Stimulated activated CD8-positive, alpha-beta memory T cell treated with anti-CD3 and anti-CD28 coated beads, Interleukin-12 subunit alpha, Interleukin-12 subunit beta, amount 100 ng/mL, for 24 hours (primary cell): Measurements from ENCODE around the gene IMPACT.

Source experiments
- DNase-seq: peaks from one replicate; pipeline ENCODE4 v3.0.0-alpha.2; 2020; ENCODE audit errors: extremely low read depth

The IMPACT gene, protein sequence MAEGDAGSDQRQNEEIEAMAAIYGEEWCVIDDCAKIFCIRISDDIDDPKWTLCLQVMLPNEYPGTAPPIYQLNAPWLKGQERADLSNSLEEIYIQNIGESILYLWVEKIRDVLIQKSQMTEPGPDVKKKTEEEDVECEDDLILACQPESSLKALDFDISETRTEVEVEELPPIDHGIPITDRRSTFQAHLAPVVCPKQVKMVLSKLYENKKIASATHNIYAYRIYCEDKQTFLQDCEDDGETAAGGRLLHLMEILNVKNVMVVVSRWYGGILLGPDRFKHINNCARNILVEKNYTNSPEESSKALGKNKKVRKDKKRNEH

DNA sequence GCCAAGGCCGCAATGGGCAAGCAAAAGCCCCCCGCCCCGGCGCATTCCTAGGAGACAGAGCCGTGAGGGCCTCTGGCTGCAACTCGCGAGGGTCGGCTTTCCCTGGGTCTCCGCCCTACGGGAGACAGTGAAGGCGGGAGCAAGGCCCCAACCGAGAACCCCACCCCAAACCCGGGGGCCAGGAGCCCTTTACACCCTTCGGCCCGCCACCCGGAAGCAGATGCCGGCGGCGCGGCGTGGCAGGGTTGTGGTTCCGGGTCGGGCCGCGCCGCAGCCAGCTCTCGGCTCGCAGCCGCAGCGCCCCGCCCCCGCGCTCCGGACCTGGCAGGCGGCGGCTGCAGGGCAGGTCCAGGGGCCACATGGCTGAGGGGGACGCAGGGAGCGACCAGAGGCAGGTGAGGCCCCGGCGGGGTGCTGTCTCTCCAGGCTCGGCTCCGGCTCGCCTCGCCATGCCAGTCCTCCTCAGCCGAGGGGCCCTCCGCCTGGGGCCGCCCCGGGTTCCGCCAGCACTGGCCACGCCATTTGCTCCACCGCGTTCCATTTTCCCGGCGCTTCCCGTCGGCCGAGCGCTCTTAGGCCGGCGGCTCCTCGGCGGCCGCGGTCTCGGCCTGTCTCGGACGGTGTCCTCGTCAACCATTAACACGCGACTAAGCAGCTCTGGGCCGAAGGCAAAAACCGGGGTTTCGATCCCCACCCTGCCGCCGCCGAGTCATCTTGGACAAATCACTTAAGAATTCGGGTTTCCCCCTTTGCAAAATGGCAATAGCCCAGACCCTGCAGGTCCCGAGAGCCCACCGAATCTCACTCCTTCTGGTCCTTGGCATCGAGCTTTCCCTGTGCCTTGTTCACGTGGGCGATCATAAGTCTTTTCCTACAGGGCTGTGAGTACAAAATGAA, at the start of gene IMPACT:
Gene IMPACT (plus strand): TSS at position 273 of the 897 bp plus-strand sequence. CDS start 87 bp downstream, at position 360.
- DNase-seq, result peak; percentile 55

DNA sequence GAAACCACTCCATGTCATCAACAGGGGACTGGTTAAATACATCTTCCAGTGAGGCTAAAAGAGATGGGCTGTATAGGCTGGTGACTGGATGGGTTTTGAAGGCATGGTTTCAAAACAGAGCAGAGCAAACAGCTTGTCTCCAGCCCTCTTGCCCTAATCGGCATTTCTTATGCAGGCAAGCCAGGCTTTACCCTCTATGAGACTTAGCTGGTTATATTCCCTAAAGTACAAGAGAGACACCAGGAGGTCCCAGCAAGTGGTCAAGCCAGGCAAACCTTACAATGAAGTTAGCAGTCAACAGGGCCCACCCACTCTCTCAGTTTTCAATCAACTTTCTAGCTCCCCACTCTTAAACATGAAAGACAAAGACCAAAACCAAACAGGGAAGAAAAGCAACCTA, 47.9 kb upstream of the IMPACT start:
- no peak for DNase-seq

DNA sequence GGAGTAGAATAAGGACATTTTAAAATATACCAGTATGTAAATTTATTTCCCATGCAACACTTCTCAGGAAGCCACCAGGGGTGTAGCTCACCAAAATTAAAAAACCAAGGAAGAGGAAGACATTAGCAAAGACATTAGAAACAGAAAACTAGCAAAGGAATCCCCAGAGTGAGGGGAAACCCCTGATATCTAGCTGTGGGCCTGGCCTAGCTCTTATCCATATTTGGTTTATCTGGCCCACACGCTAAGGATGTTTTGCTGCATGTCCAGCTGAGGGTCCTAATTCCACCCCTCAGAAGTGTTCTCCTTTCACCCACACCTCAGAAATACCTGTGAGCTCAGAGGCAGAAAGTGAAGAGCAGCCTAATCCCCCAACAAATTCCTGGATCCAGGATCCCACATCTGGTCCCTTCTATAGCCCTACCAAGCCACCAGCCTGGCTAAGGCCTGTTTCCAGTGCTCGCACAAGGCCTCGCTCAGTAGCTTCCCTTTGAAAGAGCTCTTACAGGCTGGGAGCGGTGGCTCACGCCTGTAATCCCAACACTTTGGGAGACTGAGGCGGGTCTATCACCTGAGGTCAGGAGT, 46.2 kb upstream of the IMPACT start:
- DNase-seq, result no peak

DNA sequence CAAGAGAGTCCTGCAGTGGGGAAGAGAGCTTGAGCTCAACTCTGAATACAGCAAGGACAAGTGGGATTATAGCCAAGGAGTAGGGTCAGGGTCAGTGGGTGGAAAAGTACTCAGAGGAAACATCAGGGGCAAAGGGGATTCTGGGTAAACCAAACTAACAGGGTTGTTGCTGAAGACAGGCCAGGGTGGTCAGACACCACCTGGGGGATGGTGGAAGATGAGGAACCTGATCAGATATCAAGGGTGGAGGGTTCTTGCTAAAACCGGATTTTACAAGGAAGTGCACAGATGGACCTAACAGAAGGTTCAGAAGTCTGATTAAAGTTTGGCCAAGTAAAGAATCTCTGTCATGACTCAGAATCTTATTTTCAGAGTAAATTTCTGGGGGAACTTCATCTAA, 45.3 kb upstream of the IMPACT start:
- DNase-seq, result no peak

DNA sequence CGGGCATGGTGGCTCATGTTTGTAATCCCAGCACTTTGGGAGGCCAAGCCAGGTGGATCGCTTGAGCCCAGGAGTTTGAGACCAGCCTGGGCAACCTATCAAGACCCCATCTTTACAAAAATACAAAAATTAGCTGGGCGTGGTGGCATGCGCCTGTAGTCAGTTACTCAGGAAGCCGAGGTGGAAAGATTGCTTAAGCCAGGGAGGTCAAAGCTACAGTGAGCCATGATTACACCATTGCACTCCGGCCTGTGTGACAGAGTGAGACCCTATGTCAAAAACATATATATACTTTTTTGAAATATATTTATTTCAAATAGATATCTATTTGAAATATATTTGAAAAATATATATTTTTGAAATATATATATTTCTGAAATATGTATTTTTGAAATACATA, 39.8 kb upstream of the IMPACT start:
- DNase-seq, result no peak

DNA sequence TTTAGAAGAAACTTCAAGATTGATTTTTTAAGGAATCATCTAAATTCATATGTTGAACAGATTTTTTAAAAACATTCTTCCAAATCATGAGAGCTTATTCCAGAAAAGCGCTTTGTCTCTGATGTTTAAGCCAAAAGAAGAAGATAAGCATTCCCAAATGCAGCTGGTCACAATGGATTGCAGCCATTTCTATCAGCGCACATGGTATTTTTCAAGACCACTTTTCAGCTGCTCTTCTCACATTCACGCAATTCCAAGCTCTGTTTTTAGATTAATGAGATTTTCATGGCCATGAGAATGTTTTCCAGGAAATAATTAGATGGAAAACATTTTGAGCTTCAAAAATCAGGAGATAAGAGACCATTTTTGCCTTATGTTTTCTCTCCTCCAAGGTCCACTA, 37.5 kb upstream of the IMPACT start:
- no peak for DNase-seq

DNA sequence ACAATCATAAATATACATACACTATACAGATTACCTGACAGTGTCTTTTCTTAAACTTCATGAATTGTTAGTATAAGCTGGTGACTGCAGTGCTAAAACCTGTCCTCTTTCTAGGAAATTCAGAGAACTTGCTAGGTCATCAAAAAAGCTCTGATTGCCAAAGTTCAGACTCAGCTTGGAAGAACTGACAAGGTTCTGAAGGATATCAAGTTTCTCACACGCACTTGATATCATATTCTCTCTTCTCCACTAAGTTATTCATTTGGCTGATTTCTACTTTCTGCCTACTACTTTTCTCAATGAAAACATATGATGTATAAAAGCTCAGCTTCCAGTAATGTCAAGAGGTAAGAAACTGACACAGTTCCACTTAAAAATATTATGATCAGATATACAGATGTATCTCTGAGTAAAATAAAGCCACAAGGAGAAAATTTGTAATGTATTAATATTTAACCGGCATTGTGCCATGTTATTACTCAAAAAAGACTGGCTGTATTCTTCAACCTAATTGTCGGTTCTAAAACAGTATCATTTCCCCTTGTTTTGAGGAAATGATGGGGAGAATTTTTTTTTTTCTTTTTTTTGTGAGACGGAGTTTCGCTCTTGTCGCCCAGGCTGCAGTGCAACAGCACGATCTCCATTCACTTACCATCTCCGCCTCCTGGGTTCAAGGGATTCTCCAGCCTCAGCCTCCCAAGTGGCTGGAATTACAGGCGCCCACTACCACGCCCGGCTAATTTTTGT, 31.2 kb upstream of the IMPACT start:
- DNase-seq, result no peak

DNA sequence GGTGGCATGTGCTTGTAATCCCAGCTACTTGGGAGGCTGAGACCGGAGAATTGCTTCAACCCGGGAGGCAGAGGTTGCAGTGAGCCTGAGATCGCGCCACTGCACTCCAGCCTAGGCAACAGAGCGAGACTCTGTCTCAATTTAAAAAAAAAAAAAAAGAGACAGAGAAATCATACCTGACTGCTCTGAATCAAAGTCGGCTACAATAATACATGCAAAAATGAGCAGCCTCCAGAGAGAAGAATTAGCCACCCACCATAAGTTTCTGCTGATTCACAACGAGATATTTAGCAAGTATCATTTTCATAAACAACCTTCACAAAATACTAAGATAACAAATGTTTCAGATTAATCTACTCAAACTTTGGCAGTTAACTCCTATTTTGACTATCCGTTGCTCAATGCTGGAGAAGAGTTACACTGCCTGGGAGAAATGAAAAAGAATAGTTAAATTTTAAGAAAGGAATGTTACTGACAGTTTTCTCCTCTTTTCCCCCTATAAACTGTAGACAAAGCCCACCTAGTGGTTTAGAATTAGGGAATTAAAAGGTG, 30.3 kb upstream of the IMPACT start:
- no peak for DNase-seq

DNA sequence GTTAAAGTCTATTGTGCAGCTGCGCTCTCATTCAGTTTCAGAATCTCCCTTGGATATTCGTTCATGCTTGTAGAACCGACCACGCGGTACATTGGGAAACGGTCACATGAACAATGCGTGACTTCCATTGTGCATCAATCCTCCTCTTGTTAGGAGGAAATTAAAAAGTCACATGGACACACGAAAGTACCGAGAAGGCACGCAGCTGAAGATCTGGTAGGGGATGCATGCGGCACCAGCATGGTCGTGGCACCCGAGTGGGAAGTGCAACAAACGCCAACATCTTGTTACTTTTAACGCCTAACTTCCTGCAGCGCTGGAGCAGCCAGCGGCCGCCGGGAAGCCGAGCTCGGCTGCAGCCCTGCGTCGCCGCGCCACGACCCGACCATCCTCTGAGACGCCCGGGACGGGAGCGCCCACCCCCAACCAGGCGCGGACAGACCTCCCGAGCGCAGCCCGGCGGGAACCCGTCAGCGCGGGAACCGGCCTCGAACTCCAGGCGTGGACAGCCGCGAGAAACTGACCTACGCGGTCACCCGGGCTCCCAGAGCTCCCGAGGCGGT, 29.3 kb upstream of the IMPACT start:
- no peak for DNase-seq

DNA sequence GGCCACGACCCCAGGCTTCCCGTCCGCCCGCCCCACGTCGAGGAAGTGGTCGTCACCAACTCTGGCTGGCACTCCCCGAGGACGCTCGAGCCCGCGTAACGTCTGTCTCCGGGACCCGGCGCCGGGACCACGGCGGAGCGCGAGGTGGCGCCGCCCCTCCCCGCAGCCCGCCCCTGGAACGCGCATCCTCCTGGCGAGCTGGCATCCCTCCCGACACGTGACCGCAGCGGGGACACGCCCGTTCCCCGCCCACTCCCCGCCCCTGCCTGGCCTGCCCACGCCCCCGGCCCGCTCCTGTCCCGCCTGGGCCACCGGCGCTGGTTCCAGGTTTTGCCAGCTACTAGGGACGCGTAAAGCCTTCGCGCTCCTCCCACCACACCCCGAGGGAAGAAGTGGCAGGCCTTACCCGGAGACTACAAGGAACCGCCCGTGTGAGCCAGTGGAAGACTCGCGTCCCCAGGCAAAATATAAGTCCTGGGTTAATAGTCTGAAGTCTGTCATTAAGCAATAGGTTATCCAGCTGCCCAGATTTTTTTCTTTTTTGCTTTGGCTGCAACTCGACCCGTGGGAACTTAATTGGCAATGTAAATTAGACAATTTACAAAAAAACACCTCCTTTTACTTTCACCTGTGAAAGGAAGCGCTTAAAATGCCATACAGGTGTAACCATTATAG, 28.6 kb upstream of the IMPACT start, which contains the start of gene OSBPL1A:
Gene OSBPL1A (minus strand): TSS at position 131 of the 675 bp plus-strand sequence. CDS start 20,291 bp downstream, outside the sequence.
- peak; percentile 52 for DNase-seq

DNA sequence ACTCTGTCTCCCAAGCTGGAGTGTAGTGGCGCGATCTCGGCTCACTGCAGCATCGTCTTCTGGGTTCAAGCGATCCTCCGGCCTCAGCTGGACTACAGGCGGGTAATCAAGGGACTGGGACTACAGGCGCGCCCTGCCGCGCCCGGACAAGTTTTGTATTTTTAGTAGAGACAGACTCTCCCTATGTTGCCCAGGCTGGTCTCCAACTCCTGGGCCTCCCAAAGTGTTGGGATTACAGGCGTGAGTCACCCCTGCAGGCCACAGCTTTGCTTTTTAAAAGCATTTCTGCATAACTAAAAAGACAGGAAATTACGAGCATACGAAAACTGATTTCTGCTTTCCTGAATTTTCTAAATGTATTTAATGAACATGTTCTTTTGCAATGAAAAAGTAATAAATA, 27.9 kb upstream of the IMPACT start:
- no peak for DNase-seq

DNA sequence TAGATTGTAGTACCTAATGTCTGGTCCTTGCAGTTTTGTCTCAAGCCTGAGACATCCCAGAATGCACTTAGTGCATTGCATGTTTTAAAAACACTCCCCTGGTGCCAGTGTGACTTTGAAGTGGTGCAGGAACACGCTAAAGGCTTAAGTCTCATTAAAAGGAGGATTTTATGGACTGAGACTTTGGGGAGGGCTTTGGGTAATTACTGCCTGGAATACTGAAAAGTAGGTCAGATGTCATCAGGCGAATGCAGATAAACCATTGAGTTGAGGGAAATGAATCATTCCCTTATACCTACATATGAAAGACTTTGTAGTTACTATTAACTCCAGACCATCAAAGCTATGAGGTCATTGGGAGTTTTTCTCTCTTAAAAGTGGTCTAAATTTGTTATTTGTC, 25.9 kb upstream of the IMPACT start:
- DNase-seq, result no peak

DNA sequence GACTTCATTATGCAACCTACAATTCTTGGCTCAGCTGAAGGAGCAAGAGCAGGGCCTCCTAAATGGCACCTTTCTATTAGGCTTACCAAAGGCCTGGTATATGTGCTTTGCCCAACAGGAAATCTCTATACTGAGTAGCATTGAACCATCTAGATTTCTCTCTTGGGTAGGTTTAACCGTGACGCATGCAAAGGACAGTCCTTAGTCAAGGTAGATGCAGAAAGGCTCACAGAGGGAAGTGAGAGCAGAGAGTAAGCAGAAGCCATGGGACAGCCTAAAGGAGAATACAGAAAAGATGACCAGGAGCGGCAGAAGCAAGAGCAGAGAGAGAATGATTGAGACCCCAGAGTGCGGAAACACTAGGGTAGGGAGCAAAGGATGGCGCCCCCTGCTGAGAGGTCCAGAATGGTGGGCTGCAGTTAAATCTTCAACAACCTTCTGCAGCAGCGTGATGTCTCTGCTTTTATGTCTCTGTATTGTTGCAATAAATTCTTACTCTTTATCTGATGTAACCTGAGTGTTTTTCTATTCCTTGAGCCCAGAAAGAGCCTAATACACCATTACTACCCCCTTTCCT, 24.2 kb upstream of the IMPACT start:
- DNase-seq, result no peak

DNA sequence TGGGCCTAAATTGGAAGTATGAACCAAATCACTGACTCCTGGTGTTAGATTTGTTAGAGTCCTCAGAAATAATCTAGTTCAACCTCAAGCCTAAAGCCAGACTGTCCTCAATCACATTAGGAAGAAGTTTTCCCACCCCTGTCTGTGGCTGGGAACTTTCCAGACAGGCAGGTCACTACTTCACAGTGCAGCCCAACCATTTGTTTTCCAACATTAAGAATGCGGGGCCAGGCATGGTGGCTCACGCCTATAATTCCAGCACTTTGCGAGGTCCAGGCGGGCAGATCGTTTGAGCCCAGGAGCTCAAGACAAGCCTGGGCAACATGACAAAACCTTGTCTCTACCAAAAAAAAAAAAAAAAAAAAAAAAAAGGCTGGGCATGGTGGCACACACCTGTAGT, 23.4 kb upstream of the IMPACT start:
- DNase-seq, result no peak

DNA sequence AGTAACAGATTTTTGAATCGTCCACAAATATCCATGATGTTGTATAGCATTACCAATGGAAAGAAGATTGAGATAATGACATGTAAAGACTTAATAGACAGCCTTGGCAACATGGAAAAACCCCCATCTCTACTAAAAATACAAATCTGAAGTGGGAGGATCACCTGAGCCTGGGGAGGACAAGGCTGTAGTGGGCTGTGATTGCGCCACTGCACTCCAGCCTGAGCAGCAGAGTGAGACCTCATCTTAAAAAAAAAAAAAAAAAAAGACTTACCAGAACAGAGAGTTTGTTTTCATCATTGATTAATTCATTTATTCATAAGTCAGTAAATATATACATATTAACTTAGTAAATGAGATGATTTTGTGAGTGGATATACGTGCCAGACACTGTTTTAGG, 21.9 kb upstream of the IMPACT start:
- DNase-seq, result no peak

DNA sequence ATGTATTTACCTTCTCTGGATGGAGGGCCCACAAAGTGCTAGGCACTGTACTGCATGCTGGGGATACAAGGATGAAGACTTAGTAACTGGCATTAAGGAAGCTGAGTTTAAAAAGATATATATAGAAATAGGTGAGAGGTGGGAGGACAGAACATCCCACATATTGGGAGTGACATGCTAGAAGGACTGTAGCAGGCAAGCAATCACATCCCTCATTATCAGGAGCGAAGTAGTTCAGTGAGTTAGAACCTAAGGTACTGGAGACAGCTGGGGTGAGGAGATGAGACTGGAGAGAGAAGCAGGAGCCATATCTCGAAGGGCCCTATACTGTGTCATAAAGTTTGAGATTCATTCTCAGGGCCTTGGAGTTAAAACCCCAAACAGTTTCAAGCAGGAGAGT, 18.0 kb upstream of the IMPACT start:
- no peak for DNase-seq

DNA sequence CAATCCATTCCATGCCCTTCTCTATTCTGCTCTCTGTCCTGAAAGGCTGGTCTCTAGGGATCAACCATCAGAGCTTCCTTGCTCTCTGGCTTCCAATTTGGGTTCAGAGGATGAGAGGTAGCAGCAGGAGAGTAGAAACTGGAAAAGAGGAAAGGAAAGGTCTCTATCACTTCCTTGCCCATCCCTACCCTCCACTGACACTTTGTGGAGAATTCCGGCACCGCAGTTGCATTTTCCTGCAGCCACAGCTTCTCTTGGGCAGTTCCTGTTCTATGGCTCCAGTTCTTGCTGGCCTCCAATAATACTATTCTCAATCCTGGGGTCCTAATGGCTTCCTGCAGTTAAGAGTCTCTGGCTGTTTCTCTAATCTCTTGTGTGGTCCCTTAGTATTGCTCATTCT, 13.3 kb upstream of the IMPACT start:
- no peak for DNase-seq

DNA sequence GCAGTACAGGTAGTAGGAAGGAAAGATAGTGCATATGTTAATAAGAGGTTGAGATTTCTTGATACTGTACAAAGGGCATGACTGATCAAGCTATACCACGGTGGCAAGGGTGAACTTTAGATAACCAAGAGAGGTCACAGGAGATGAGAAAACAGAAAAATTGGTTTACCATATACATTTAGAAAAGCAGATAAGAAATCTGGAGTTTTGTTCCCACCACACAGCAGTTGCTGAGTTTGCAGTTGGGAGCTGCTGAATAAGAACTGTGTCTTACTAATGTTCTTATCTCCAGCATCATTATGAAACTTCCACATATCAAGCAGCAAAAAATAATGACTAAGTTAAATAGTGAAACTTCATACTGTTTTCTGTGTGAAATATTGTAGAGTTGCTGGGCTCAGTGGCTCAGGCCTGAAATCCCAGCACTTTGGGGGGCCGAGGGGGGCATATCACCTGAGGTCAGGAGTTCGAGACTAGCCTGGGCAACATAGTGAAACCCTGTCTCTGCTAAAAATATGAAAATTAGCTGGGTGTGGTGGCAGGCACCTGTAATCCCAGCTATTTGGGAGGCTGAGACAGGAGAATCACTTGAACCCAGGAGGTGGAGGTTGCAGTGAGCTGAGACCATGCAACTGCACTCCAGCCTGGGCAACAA, 12.0 kb upstream of the IMPACT start:
- DNase-seq, result no peak

DNA sequence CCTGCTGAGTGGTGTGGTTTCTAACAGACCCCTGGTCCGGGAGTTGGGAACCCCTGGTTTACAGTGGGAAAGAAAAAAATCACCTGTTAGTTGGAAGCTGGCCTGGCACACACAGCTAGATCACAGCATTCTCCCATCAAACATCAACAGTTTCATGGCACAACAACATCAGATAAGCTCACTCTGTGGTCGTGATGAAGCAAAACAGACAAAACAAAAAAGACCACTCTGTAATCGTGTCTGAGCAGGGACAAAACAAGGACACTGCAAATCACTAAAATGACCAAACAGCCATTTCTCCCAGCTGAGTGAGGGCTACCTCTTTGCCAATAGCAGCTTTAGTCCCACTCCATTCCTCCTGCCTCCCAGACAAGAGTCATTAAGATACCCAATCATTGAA, 9.0 kb upstream of the IMPACT start:
- no peak for DNase-seq

DNA sequence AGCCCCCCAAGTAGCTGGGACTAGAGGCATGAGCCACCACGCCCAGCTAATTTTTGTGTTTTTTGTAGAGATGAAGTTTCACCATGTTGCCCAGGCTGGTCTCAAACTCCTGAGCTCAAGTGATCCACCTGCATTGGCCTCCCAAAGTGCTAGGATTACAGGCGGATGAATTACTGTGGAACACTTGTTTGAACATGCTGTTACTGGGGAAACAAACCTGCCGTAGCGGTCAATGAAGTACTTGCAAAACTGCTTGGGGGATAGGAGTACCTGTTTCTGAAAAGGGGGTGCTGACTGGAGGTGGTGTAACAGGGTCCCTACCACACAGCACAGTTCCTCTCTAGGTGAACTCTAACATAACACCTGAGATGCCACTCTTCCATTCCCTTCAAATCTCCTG, 5.9 kb upstream of the IMPACT start:
- DNase-seq, result no peak
